ENCODE measurements around the gene SLC12A4.

DNA sequence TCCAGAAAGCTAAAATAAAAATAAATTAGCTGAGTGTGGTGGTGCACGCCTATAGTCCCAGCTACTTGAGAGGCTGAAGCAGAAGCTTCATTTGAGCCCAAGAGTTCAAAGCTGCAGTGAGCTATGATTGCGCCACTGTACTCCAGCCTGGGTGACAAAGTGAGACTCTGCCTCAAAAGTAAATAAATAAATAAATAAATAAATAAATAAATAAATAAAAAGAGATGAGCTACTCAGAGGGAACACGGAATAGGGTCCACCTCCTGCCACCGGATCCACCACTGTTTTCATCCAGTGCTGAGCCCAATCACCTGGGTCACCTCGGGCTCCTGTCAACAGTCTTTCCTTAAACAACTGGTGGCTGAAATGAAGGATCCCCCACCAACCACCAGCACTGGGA lies 18.5 kb upstream of the SLC12A4 start:
- TF ChIP-seq CTCF (IDR thresholded peaks at IDR 0.05) (no peak), POLR2A (IDR thresholded peaks at IDR 0.05) (no peak), POLR2AphosphoS5 (IDR thresholded peaks at IDR 0.05) (no peak), EP300 (IDR thresholded peaks at IDR 0.05) (no peak)
